Stimulated activated CD8-positive, alpha-beta memory T cell treated with anti-CD3 and anti-CD28 coated beads, Interleukin-7, amount 100 ng/mL, for 48 hours (primary cell): Measurements from ENCODE around the gene C11orf42.

Experiments used
- DNase-seq, 2 donors: peaks; one replicate each; pipeline ENCODE4 v3.0.0-alpha.2; 2020; ENCODE audit warnings: low read depth in 1 of 2; ENCODE audit errors: extremely low read depth in 1 of 2

The C11orf42 gene, protein sequence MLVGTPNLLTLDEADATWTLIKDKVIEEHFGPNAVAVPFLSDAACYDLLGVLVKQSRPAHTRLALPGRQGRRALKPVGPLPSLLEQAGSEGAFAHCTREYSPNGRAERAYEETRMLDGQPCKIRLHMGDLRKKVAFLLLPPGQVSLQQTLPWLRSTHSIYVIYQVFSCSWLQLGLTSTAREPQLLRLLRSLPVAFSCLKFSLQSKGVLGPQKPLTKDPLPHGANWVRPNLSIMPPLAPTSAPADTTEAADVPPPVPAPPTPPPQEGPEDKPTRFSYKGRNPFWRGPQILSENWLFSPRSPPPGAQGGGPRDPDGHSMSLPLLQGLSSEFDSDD

DNA sequence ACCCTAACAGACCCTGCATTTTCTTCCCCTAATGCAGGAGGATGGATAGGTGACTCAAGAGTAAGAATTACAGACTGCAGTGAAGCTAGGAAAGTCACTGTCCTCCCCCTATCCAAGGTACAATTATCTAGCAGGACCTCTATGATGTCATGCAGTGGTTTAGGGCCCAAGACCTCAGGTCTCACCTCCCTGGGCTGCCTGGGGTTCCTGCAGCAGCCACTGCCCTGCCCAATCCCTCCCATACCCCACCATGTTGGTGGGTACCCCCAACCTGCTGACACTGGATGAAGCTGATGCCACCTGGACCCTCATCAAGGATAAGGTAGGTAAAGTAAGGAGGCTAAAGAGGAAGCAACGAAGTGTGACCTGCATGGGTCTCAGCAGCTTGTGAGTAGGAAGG, at the start of gene C11orf42:
TSS of gene C11orf42 (plus strand) at position 192 of the 400 bp plus-strand sequence. CDS start at position 251, 59 bp downstream.
- no peak for DNase-seq

DNA sequence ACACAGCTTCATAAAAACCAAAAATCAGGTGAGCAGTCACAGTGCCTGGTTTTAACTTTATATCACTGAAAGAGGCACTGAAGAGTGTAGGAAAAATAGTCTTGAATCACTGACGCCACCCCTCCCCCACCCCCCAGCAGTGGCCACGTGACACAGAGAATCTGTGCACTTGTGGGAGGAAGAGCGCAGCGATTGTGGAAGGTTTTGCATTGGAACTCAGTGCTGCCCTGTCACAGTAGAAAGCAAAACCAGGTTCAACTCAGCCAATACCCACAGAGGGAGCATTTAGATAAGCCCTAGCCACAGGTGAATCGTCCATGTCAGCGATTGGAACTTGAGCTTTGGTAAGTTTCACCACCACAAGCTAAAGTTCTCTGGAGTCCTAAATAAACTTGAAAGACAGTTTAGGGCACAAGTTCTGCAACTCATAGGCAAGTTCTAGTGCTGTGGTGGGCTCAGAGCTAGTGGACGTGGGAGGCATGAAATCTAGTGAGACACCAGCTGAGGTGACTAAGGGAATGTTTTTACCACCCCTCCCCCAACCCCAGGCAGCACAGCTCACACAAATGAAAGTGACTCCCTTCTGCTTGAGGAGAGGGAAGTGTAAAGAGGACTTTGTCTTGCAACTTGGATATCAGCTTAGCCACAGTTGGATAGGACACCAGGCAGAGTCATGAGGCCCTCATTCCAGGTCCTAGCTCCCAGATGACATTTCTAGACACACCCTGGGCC, 48.6 kb upstream of the C11orf42 start:
- DNase-seq = peak in 1 of 2 donors; percentile 0

DNA sequence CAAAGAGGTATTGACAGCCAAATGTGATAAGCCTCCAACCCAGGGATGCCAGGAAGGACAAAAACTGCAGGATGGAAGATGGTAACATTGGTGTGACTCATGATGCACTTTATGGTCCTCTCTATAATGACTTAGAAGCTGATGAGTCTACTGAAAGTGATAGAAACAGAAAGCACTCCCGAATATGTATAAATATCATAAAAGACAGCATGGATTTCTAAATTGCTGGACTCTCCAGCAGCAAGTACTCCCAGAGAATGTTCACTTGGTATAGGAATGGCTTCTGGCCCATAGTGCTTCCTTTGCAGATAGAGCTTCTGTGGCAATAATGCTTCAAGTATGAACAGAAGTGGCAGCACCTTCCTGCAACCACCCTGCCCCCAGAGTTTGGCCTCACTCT, 35.1 kb upstream of the C11orf42 start, which contains the start of gene OR52B2:
TSS of gene OR52B2 (minus strand) at position 101 of the 400 bp plus-strand sequence. CDS start at position 101, 0 bp downstream.
- DNase-seq = no peak

DNA sequence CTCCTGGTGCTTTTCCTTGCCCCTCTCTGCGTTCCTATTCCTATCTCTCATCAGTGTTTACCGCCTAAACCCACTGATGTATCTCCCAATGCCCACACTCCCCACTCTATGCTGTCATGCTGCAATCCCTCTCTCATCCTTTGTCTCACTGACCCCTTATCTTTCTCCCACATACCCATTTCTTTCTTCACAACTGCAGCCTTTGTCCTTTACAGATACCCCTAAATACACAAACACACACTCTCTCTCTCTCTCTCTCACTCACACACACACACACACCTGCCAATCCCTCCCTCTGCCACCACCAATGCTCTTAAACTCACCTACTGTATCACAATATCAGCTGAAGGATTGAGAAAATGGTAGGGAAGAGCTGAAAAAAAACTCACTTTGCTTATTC, 29.9 kb upstream of the C11orf42 start:
- DNase-seq = no peak

DNA sequence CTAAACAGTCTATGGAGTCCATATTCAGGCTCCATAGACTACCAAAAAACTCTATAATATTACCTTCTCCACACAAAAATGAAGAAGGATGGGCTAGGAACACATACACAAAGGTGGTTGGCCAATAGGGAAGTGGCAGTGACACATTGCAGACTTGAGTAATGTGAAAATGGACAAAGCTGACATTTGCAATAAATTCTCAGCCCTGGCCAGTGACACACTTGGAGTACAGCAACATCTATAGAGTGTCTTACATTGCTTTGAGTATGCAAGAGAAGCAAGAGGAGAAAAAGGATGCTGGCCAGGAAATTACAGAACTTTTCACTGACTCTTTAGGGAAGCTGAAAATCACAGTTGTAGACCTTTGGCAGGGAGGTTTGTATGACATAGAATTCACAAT, 13.6 kb upstream of the C11orf42 start:
- DNase-seq = no peak

DNA sequence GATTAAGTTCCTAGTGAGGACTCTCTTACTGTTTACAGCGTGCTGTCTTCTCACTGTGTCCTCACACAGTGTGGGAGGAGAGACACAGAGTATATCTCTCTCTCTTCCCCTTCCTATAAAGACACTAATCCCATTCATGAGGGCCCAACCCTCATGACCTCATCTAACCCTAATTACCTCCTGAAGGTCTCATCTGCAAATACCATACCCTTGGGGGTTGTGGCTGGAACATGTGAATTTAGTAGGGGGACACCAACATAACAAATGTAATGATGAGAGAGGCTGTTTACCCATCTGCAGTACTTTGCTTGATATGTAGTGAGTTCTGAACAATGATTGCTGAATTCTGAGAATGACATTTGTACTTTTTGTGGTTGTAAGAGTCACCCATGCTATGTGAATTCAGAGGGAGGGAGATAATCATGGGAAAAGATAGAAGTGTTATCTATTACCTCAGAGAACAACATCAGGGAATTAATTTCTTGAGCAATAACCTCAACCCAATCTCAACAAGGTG, 11.2 kb upstream of the C11orf42 start:
- DNase-seq = no peak

DNA sequence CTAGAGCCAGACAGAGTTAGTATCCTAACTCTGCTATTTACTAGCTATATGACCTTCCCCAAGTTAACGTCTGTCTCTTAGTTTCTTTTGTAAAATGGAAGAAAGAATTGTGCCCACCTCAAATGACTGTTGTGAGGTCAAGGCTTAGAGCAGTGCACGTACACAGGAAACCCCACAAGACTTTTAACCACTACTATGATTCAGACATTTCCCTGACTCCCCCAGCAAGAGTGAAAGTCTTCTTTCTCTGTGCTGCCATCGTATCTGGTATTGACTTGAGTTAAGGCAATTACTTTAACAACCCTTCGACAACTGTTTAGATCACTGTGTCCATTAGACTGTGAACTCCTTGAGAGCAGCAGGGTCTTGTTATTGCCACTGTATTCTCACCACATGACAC, 9.0 kb upstream of the C11orf42 start:
- no peak for DNase-seq

DNA sequence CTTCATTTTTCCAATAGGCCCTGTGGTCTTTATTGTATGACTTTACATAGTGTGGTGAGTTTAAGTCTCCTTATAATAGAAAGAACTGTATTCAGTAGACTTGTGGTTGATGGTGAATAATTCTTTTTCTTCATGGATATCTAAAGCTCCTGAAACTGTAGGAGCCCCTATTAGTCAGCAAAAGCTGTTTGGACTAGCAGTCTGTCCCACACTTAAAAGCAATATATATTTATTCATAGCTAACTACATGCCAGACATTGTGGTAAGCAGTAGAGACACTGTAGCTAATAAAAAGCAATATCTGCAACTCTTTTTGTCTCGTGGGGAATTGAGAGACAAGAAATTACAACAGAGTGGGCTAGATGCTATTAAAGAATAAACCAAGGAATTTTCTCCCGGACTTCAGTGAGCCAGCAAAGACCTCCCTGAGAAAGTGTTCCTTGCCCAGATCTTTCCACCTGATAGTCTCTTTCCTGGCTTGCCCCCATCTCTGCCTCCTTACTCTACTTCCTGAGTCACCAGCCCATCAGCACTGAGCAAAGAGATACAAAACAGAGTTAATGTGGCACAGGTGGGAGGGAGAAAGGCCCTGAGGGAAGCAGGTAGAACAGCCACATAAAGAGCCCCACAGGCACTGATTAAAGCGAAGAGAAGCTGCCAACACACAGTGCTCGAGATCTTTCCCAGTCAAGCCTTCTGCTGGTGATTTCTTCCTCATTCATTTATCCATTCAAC, 7.7 kb upstream of the C11orf42 start:
- DNase-seq = no peak

DNA sequence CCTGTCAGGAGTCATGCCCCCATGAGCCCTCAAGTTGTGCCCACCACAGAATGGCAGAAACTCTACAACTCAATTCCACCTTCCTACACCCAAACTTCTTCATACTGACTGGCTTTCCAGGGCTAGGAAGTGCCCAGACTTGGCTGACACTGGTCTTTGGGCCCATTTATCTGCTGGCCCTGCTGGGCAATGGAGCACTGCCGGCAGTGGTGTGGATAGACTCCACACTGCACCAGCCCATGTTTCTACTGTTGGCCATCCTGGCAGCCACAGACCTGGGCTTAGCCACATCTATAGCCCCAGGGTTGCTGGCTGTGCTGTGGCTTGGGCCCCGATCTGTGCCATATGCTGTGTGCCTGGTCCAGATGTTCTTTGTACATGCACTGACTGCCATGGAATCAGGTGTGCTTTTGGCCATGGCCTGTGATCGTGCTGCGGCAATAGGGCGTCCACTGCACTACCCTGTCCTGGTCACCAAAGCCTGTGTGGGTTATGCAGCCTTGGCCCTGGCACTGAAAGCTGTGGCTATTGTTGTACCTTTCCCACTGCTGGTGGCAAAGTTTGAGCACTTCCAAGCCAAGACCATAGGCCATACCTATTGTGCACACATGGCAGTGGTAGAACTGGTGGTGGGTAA, 6.1 kb upstream of the C11orf42 start, which contains the start of gene OR52W1:
TSS of gene OR52W1 (plus strand) at position 51 of the 637 bp plus-strand sequence. CDS start at position 51, 0 bp downstream.
- DNase-seq = no peak

DNA sequence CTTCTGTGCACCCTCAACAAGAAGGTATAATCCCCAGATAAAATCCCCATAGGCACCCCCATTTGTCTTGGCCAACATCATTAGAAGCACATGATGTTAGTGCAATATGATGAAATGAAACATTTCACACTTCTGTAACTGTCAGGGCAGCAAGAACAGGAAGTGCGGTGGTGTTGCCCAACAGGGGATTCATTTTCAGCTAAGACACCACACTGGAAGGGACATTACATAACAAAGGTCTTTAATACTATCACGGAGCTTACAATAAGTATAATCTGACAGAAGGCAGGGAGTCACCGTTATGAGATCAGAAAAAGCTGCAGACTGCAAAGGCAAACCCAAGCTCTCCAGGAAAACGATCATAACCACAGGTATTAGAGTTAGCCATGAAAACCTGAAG, 4.4 kb upstream of the C11orf42 start:
- no peak for DNase-seq

DNA sequence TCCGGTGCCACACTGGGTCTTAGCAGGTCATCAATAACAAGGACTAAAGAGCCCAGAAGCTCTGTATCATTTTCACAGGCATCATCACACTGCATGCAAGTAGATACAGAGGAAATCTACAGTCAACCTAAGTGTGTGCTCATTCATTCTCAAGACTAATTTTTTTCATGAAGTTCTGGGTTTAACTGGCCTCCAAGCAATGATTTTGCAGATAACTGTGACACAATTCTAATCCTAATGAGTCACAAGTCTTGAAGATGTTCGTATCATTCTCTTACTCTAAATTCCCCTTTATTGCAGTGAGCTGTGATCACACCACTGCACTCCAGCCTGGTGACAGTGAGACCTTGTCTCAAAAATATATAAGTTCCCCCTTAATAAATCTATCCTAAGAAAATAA, 3.9 kb upstream of the C11orf42 start:
- DNase-seq = no peak

DNA sequence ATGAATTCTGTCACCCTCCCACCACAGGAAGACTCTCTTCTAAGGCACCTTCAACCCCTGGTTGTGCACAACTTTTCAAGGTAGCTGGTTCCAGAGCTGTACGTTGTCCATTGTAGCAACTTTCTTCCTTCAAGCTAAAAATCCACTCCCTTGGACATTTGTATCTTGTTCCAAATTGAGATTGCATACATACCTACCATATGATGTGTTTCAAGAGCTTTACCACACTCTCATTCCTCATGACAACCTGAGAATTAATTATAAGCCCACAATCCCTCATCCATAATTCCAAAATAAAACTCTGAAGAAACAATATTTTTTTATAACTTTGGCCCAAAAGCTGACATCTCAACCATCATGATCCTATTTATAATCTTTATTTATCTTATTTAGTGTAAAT, 3.3 kb upstream of the C11orf42 start:
- no peak for DNase-seq

DNA sequence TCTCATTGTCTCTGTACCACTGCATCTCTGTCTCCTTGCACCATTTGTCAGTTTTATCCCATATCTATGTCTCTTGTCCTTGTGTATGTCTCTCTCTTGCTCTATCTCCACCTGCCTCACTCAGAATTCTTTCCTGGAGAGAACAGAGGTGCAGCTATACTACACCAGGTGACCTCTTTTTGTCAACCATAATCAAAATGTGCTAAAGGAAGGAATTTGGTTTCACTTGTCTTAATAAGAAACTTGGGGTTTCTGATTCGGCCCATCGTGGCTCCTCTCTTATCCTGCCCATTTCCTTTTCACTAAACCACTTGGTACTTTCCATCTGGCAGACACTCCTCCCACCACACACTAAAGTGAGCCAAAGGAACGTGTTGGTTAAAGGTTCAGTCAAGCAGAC, 2.0 kb upstream of the C11orf42 start:
- no peak for DNase-seq

DNA sequence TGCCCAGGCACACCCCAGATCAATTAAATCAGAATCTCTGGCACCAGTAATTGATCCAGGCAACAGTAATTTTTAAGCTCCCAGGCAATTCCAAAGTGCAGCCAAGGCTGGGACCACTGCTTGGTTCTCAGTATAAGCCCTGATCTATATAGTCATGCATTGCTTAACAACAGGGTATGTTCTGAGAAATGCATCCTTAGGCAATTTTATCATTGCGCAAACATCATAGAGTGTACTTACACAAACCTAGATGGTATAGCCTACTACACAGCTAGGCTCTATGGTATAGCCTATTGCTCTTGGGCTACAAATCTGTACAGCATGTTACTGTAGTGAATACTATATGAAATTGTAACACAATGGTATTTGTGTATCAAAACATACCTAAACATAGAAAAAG, 651 bp upstream of the C11orf42 start:
- no peak for DNase-seq

DNA sequence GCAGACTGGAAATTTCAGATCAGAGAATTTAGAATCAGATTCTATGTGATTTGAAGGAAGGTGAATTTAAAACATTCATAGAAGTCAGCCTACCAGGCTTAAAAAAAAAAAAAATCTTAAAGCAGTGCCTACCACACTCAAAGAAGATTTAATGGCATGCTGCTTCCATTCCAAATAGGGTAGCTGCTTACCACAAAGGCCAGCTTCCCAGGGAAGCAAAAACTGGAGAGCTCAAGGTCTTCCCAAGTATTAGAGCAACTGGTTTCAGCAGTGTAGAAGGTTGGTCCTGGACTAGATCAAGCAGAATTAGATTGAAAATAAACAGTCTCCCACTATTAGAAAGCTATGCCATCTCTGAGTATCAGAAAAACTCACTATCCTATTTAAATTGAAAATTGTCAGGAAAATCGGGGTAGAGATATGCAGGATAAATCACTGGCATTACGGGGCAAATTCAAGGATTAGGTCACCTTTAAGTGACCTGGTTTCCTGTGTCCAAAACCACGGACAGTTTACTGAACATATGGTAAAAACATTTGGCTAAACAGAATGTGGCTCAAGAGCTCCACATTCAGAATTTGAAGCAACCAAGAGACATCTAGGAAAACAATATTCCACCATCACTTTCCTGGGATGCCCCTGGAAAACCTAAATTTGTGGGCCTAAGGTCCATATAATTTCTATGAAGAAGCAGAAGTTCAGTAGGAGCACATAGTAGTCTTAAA, 1.3 kb downstream of the C11orf42 start:
- no peak for DNase-seq

DNA sequence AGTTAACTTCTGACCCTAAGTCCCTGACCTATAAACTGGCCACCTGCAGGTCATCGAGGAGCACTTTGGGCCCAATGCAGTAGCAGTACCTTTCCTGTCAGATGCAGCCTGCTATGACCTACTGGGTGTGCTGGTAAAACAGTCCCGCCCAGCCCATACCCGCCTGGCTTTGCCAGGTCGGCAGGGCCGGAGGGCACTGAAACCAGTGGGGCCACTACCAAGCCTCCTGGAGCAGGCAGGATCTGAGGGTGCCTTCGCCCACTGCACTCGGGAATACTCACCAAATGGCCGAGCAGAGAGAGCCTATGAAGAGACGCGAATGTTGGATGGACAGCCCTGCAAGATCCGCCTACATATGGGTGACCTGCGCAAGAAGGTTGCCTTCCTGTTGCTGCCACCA, 4.4 kb downstream of the C11orf42 start:
- DNase-seq = no peak

DNA sequence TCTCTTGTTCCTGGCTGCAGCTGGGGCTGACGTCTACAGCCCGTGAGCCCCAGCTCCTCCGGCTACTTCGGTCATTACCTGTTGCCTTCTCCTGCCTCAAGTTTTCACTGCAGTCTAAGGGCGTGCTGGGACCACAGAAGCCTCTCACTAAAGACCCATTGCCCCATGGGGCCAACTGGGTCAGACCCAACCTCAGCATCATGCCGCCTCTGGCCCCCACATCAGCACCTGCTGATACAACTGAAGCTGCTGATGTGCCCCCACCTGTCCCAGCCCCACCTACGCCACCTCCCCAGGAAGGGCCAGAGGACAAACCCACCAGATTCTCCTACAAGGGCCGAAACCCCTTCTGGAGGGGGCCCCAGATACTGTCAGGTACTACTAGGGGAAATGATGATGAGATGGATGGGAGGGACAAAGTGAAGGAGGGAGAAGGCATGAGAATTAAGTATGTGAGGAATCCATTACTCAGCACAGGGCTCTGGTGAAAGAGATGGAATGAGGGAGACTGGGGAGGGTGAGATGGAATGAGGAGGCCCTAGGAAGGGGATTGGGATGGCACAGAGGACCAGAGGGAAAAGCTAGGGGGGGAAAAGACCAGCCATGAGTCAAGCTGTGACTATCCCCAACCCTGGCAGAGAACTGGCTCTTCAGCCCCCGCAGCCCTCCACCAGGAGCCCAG, 5.1 kb downstream of the C11orf42 start:
- DNase-seq = no peak

DNA sequence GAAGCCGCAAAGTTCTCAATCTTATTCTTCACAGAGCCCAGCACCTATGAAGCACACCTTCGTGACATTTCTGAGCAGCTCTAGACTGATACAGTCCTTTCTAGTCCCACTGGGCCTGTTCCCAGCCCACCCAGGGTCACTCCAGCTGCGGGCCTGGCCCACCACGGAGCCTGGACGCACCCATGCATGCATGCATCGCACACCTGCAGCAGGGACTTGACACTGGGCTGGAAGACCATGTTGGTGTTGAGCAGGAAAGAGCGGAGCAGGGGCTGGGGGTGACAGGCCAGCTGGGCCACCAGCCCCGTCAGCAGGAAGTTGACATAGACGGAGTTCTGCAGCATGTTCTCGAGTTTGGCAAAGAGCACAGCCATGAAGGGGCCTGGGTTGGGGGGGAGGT, 9.2 kb downstream of the C11orf42 start:
- no peak for DNase-seq

DNA sequence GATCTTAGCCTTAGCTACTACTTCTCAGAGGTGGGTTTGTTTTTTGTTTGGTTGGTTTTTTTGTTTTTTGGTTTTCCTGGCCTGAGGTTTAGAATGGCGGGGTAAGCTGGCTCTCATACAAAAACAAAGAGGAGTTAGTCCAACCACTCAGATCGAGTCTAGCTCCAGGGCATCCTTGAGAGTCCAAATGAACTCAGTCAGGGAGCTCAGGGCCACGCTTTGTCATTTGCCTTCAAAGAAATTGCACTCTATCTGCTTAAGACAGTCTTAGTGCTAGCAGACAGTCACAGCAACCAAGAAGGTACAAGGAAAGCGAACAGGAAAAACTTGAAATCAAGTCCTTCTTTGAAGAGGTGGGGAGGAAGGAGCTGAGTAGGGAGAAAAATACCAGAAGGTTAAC, 11.1 kb downstream of the C11orf42 start:
- no peak for DNase-seq

DNA sequence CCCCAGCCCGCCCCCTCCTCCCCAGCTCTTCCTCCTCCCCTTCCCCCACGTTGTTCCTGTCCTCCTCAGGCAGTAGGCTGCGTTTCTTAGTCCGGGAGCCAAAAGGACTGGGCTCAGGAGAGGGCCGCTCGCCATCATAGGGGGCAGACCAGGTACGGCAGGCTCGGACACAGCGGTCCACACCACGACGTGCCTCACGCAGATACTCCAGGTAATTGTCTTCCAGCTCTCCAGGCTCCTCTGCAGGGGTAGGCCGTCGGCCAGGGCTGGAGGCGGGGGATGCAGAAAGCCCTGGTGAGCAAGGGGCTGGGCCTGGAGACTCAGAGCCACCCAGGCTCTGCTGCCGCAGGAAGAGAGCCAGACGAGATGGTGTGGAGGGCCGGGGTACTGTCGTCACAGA, 12.4 kb downstream of the C11orf42 start:
- no peak for DNase-seq
